HCT116 (cell line): ENCODE results near the gene WDR90.

Experiments
- CTCF ChIP-seq, 3 experiments: fragments of 200-600 bp in 1 of 3; sonication (generic) in 1 of 3; IDR thresholded peaks in 2 of 3; conservative IDR thresholded peaks in 1 of 3; 2 replicates each; pipeline ENCODE4 v1.5.1; 2012 to 2017; ENCODE audit warnings: low read depth in 2 of 3, low read length in 2 of 3, antibody characterized with exemption in 1 of 3, borderline replicate concordance in 1 of 3, control low read depth in 1 of 3, mild to moderate bottlenecking in 1 of 3, mixed read lengths in 1 of 3, mixed run types in 1 of 3, moderate library complexity in 1 of 3; ENCODE audit not compliant: insufficient read depth in 1 of 3
- EZH2 ChIP-seq: fragments of 200-600 bp; sonication (generic); IDR thresholded peaks from 2 replicates; pipeline ENCODE4 v1.6.1; 2017; ENCODE audit warnings: antibody characterized with exemption, mixed run types

GRCh38 chr16:677316-678190 lies 28.4 kb downstream of the WDR90 start:
- TF ChIP-seq CTCF (IDR thresholded peaks at IDR 0.05 in 2 of 3, conservative IDR thresholded peaks at IDR 0.05 in 1 of 3; ENCODE audit: borderline replicate concordance in 1 of 3, insufficient read depth in 1 of 3, low read depth in 2 of 3, low read length in 2 of 3) (no peak), EZH2 (no peak)
